GM12801 (cell line): ENCODE results near the gene HCST.

Source experiments
- CTCF ChIP-seq: IDR thresholded peaks from one replicate; pipeline ENCODE4 v1.5.1; 2011; ENCODE audit warnings: control low read depth; ENCODE audit not compliant: insufficient read length; ENCODE audit errors: extremely low read depth

Gene HCST

GRCh38 chr19:35861640-35862160, 40.6 kb upstream of the HCST start:
- TF ChIP-seq CTCF = no peak

DNA sequence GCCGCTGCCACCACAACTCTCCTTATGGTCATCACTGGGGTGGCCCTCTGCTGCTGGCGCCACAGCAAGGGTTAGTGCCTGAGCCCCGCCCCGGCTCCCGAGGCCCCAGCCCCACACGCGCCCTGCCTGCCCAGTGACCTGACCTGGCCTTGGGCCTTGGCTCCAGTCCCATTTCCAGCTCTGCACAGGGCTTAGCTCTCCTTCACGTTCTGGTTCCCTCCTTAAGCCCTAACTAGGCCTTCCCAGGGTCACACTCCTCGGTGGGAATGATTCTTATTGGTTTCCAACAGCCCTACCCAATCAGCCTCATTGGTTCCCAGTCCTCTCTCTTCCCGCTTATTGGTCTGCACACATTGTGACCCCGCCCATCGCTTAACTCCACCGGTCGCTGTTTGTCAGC, 39.8 kb upstream of the HCST start:
- TF ChIP-seq CTCF = no peak

DNA sequence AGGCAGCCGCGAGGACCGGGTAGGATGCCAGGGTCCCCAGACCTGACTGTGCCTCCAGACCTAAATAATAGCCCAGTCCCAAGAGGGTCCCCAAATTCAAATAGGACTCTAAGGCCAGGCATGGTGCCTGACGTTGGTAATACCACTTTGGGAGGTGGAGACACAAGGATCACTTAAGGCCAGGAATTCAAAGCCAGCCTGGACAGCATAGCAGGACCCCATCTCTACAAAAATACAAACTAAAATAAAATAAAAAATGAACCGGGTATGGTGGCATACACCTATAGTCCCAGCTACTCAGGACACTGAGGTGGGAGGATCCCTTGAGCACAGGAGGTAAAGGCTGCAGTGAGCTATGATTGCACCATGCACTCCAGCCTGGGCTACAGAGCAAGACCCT, 39.3 kb upstream of the HCST start:
- no peak for TF ChIP-seq CTCF

GRCh38 chr19:35868172-35868822, 34.0 kb upstream of the HCST start, which contains the start of gene APLP1:
TSS of gene APLP1 (plus strand) at chr19:35868574. CDS start at chr19:35868637, 63 bp downstream.
- TF ChIP-seq CTCF = no peak

DNA sequence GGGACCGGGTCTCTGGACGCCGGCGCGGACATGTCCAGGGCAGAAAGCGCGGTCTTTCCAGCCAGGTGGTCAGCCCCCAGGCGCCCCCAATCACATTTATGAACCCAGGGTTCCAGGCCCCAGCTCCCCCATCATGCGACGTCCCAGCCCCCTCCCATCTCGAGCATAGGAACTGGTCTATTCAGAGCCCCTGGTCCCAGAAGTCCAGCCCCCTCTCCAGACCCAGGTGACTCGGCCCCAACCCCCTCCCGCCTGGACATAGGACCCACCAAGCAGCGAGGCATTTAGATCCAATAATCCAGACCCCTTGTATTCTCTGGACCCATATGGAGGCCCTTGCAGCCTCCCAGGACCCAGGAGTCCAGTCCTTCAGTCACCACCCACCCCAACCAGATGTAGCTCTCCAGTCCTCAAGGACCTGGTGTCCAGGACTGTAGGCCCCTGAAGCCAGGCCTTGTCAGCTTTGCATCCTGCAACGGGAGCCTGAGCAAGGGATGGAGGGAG, 33.5 kb upstream of the HCST start:
- no peak for TF ChIP-seq CTCF

- no peak for TF ChIP-seq CTCF
These were observed 32.8 kb upstream of the HCST start for GRCh38 chr19:35869327-35870123.

GRCh38 chr19:35870798-35871197, 31.5 kb upstream of the HCST start:
- TF ChIP-seq CTCF = no peak
